ENCODE results near the gene CPSF4. TPM values are rescaled to one million over a fixed set of nuclear protein-coding genes. Genes with fewer than 3 reads are reported as not detected.

The CPSF4 gene
- total RNA-seq, 1 donor from 2014 or later: 54.5 TPM

DNA sequence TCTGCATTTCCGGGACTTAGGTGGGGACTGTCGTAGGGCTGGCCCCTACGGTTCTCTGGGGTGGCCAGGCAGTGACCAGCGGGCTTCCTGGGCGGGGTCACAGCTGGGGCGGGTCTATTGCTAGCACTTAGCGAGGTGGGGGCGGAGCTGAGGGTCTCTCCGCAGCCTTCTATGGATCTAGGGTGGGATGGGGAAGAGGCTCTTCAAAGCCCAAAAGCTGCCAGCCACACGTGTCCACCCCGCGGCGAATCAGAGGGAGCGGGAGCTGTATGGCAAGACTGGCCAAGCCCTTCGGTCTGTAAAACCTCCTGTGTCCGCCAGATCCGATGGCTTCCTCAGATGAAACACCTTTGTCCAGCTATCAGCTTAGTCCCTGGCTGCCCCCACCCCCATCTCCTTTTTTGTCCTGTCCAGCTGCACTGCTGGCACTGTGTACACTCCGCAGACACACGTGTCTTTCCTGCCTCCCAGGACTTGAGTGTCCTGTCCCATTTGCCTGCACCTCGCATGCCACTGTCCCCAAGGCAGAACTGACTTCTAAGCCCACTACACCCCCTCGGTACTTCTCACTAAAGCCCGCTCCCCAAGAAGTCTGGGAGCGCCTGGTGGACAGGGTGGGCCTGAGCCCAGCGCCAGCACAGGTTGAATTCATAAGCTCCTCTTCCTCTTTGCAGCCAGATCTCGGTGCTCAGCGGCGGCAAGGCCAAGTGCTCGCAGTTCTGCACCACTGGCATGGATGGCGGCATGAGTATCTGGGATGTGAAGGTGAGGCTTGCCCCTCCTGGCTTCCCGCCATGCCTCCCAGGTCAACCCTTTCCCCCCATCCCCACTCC, 45.2 kb upstream of the CPSF4 start:
- DNase-seq (ENCODE audit: low read depth) (no peak), FAIRE-seq (no peak)
- Histone ChIP-seq H3K36me3 (ENCODE audit: control insufficient read depth, insufficient read depth, low read length) (peaks cover 44% of the 10 kb centered on the region), H3K27me3 (ENCODE audit: control insufficient read depth, insufficient read depth, low read length) (no peaks in the 10 kb centered on the region), H3K4me3 (ENCODE audit: low read depth, low read length) (peak overlapping the region; percentile 39)
- TF ChIP-seq, protein P1, sequence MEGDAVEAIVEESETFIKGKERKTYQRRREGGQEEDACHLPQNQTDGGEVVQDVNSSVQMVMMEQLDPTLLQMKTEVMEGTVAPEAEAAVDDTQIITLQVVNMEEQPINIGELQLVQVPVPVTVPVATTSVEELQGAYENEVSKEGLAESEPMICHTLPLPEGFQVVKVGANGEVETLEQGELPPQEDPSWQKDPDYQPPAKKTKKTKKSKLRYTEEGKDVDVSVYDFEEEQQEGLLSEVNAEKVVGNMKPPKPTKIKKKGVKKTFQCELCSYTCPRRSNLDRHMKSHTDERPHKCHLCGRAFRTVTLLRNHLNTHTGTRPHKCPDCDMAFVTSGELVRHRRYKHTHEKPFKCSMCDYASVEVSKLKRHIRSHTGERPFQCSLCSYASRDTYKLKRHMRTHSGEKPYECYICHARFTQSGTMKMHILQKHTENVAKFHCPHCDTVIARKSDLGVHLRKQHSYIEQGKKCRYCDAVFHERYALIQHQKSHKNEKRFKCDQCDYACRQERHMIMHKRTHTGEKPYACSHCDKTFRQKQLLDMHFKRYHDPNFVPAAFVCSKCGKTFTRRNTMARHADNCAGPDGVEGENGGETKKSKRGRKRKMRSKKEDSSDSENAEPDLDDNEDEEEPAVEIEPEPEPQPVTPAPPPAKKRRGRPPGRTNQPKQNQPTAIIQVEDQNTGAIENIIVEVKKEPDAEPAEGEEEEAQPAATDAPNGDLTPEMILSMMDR (IDR thresholded peaks at IDR 0.05; ENCODE audit: insufficient read depth, low read length, severe bottlenecking): no peak

DNA sequence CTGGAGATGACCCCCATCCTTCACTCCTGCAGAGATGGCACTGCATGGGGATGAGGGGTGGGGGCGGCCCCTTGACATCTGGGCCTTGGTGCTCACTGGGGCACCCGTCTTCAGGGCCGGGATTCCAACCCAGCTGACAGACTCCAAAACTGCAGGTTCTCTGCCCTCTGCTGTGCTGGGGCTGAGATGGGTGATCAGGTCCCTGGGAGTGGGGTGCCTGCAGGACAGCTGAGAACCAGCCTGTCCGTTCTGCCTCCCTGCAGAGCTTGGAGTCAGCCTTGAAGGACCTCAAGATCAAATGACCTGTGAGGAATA, 44.6 kb upstream of the CPSF4 start:
- TF ChIP-seq, protein P1 (IDR thresholded peaks at IDR 0.05; ENCODE audit: insufficient read depth, low read length, severe bottlenecking): no peak
- no peak overlapping the region for H3K4me3 ChIP-seq (ENCODE audit: low read depth, low read length)
- no peaks in the 10 kb centered on the region for H3K27me3 ChIP-seq (ENCODE audit: control insufficient read depth, insufficient read depth, low read length)
- peaks cover 46% of the 10 kb centered on the region for H3K36me3 ChIP-seq (ENCODE audit: control insufficient read depth, insufficient read depth, low read length)
- no peak for DNase-seq (ENCODE audit: low read depth)
- FAIRE-seq: no peak

DNA sequence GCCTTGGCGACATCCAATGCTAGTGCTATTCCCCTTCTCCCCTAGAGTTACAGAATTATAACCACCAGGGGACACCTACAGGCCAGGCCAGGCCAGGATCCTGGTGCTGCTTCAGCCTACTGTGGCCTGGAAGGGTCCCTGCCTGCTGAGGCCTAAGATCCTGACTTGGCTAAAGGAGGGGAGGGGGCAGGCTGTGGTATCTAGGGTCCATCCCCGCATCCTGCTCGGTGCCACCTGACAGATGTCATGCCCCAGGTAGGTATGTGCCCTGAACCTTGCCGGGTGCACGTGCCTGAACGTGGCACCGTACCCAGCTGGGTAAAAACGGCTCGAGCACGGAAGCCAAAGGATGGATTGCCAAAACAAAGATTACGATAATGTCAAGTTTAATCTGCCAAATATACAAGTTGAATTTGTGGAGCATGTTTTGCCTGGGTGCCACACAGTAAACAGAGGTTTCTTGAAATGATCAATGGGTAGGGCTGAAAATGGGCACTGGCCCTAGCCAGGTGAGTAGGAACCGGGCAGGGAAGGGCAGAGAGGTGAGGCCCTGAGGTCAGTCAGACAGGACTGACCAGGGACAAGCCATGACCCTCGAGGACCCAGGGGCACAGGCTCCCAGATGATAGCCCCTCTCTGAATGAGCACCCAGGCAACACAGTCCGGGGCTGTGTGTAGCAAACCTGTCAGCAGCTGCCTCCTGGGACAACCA, 43.0 kb upstream of the CPSF4 start:
- TF ChIP-seq, protein P1 (IDR thresholded peaks at IDR 0.05; ENCODE audit: insufficient read depth, low read length, severe bottlenecking): peak; percentile 7
- peaks cover 45% of the 10 kb centered on the region for H3K36me3 ChIP-seq (ENCODE audit: control insufficient read depth, insufficient read depth, low read length)
- FAIRE-seq: no peak

DNA sequence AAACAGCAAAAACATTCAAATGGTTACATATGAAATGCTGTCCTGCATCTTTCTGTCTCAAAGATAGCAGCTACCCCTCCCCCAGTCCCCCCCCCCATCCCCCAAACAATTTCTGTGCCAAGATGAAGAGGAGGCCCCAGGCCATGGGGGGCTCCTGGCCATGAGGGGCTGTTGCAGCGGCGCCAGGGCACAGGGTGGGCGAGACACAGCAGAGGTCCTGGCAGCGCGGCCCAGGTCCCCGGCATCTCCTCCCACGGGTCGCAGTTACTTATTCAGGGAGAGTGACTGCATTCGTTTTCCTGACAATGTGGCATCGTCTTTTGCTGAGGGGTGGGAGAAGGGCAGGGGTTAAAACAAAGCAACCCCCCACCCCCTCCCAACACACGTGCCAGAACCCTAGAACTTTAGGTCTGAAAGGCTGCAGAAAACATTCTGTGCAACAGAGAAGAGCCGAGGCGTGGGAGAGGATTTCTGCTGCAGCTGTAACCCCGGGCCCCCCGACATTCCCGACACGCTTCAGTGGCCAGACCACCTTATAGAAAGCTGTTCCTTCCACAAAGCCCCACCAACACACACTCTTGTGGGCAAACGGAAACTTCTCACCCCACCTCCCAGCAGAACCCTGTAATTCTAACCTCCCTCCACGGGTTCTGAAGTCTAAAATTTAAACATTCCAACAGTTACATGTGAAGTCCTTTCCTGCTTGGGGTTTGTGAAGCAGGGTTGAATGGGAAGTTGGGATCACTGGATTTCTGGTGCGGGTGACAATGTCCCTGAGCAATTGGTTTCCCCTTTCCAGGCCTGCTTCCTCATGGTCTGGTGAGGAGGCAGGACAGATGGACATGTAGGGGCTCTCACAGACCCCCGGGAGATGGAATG, 42.1 kb upstream of the CPSF4 start:
- no peak for FAIRE-seq
- TF ChIP-seq, protein P1 (IDR thresholded peaks at IDR 0.05; ENCODE audit: insufficient read depth, low read length, severe bottlenecking): no peak

More for the DNA sequence above, 43.0 kb upstream of the CPSF4 start:
- H3K4me3 ChIP-seq (ENCODE audit: low read depth, low read length): no peak overlapping the region
- no peaks in the 10 kb centered on the region for H3K27me3 ChIP-seq (ENCODE audit: control insufficient read depth, insufficient read depth, low read length)
- no peak for DNase-seq (ENCODE audit: low read depth)

DNA sequence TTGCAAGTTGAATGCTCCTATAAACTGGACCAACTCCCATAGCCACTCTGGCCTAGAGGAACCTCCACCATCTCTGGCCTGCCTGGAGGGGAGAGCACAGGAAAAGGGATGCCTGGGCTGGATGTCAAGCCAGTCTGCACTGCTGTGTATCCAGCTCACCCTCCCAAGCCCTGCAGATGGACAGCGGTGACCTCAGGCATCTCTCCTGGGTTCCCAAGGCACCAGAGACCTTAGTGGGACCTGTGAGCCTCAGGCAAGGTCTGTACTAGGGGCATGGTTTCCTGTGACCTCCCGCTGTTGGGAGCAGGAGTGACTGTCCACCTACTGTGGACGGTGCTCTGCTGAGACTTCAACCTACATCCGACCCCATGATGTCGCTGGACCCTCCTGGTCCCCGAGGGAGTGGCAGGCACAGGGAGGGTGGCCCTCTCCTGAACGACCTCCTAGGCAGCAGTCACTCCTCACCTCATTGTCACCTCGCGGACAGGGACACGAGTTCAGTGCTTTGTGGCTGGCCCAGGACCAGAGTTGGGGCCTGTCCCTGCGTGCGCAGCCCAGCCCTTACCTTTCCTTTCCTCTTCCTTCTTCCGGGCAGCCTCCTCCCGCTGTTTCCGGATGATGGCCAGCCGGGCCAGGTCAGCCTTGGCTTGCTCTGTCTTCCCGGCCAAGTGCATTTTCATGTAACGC, 41.3 kb upstream of the CPSF4 start:
- no peak overlapping the region for H3K4me3 ChIP-seq (ENCODE audit: low read depth, low read length)
- FAIRE-seq (no peak), DNase-seq (ENCODE audit: low read depth) (no peak)
- TF ChIP-seq, protein P1 (IDR thresholded peaks at IDR 0.05; ENCODE audit: insufficient read depth, low read length, severe bottlenecking): no peak
- H3K36me3 ChIP-seq (ENCODE audit: control insufficient read depth, insufficient read depth, low read length): peaks cover 39% of the 10 kb centered on the region
- no peaks in the 10 kb centered on the region for H3K27me3 ChIP-seq (ENCODE audit: control insufficient read depth, insufficient read depth, low read length)

More for the DNA sequence above, 42.1 kb upstream of the CPSF4 start:
- H3K36me3 ChIP-seq (ENCODE audit: control insufficient read depth, insufficient read depth, low read length): peaks cover 39% of the 10 kb centered on the region
- H3K4me3 ChIP-seq (ENCODE audit: low read depth, low read length): no peak overlapping the region
- DNase-seq (ENCODE audit: low read depth): no peak
- H3K27me3 ChIP-seq (ENCODE audit: control insufficient read depth, insufficient read depth, low read length): no peaks in the 10 kb centered on the region

All from bronchial epithelial cell (primary cell).